ENCODE measurements around the gene SLC6A16. TPM values are rescaled to one million over a fixed set of nuclear protein-coding genes. Genes with fewer than 3 reads are reported as not detected.
A peak's percentile ranks its signal among the peaks of the same experiment; 100 is the strongest.

SLC6A16 gene
- total and polyA plus RNA-seq, 2 of the 8 experiments (the other 6 are each of a cell fraction or from before 2014, with no cell fraction given) = 1.1 to 1.5 TPM

DNA sequence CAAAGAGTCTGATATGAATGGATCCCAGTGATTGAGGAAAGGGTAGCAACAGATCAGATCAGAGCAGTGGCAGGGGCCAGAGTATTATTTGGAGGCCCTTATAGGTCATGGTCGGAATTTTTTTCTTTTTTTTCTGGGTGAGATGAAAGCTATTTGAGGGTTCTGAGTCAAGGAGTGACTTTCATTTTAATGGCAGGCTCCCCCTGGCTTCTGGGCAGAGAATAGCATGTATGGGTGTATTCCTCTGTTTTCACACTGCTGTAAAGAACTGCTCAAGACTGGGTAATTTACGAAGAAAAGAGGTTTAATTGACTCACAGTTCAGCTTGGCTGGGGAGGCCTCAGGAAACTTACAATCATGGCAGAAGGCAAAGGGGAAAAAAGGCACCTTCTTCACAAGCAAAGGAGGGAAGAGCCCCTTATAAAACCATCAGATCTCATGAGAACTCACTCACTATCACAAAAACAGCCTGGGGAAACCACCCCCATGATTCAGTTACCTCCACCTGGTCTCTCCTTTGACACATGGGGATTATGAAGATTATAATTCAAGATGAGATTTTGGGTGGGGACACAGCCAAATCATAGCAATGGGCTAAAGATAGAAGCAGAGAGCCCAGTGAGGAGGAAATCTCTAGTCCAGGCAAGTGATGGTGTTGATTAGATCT lies 3.0 kb upstream of the SLC6A16 start:
- FAIRE-seq = peak; percentile 65
- Histone ChIP-seq H3K56ac (replicated peaks; ENCODE audit: insufficient read length, low read depth, low read length) (no peak overlapping the region), H2AFZ (ENCODE audit: low read length) (no peak overlapping the region), H4K8ac (ENCODE audit: extremely low read depth, insufficient read depth, low read length) (no peak overlapping the region), H2AK5ac (ENCODE audit: low read depth, low read length) (no peak overlapping the region), H3K4me1 (replicated peaks in 1 of 4; ENCODE audit: control insufficient read depth in 3 of 4, insufficient read depth in 4 of 4, low read length in 3 of 4) (no peaks in the 10 kb centered on the region), H3K36me3 (ENCODE audit: control insufficient read depth in 2 of 4, insufficient read depth in 4 of 4, low read length in 3 of 4) (0 out of 8 replicates have a peak, but pooled peaks cover 0 to 5% (median 0%) of the 10 kb centered on the region in 4 experiments), H3K79me1 (ENCODE audit: low read depth, low read length) (no peaks in the 10 kb centered on the region), H3K14ac (ENCODE audit: insufficient read length) (no peak overlapping the region), H3K23ac (ENCODE audit: insufficient read length) (no peak overlapping the region), H3K9ac (replicated peaks in 1 of 4; ENCODE audit: extremely low read depth in 1 of 4, low read depth in 3 of 4, low read length in 3 of 4) (no peak overlapping the region), H3K18ac (ENCODE audit: extremely low read depth, low read length) (no peak overlapping the region), H3K4me2 (ENCODE audit: insufficient read depth in 1 of 2, low read depth in 2 of 2, low read length in 2 of 2) (no peak overlapping the region), H2BK12ac (ENCODE audit: low read depth, low read length) (no peak overlapping the region), H2BK15ac (ENCODE audit: low read length) (no peak overlapping the region), H3K79me2 (ENCODE audit: control insufficient read depth in 1 of 2, insufficient read depth in 2 of 2, low read length in 2 of 2) (no peaks in the 10 kb centered on the region), H2BK120ac (replicated peaks; ENCODE audit: low read depth, low read length) (no peak overlapping the region), H3K23me2 (ENCODE audit: low read depth, low read length) (no peaks in the 10 kb centered on the region), H2BK5ac (ENCODE audit: low read depth, low read length) (no peak overlapping the region), H3K9me3 (ENCODE audit: insufficient read depth in 2 of 2, low read depth in 1 of 2, low read length in 1 of 2) (peaks cover 0 to under 1% of the 10 kb centered on the region in 2 experiments; a peak in 2 of 4 replicates), H2BK20ac (ENCODE audit: low read length) (no peak overlapping the region), H3K27me3 (replicated peaks in 1 of 4; ENCODE audit: control insufficient read depth in 3 of 4, extremely low read depth in 1 of 4, insufficient read depth in 3 of 4, low read length in 3 of 4) (no peaks in the 10 kb centered on the region; a peak in 1 of 7 replicates), H4K20me1 (replicated peaks in 1 of 2; ENCODE audit: control insufficient read depth in 1 of 2, insufficient read depth in 2 of 2, low read length in 2 of 2) (no peaks in the 10 kb centered on the region), H3K27ac (ENCODE audit: low read depth, low read length) (no peak overlapping the region), H3K4me3 (ENCODE audit: extremely low read depth in 1 of 4, insufficient read depth in 2 of 4, low read depth in 3 of 4, low read length in 4 of 4) (no peak overlapping the region), H4K91ac (replicated peaks; ENCODE audit: insufficient read length, low read length) (no peak overlapping the region), H4K5ac (ENCODE audit: insufficient read length, low read depth, low read length) (no peak overlapping the region), H3K4ac (replicated peaks; ENCODE audit: insufficient read length, low read depth, low read length) (no peak overlapping the region)
- DNase-seq (ENCODE audit: low read depth in 1 of 2, low spot score in 2 of 2) = no peak
- 61% methylated on average over 2 of the region's 2 CpGs; no CpG with 5 or more reads in 1 of the 2 experiments for WGBS, 2 experiments (ENCODE audit: extremely low coverage in 1 of 2, insufficient coverage in 1 of 2, insufficient read length in 1 of 2, insufficient replicate concordance in 2 of 2, low coverage in 1 of 2, low lambda C conversion rate in 2 of 2, missing lambda C conversion rate in 1 of 2)
- ChIA-PET POLR2A (ENCODE audit: partially characterized antibody) (interaction anchor here (0.8 to 1.2 kb wide), 4 partner anchors 10 to 47 kb away, joined by 3 to 7 read pairs (median 3); no protein-coding TSS in a partner anchor), CTCF (ENCODE audit: partially characterized antibody) (interaction anchor here (0.8 to 2.3 kb wide), 27 partner anchors 9 to 330 kb away, joined by 3 to 15 read pairs (median 4); no protein-coding TSS in a partner anchor)
- TF ChIP-seq CTCF (IDR thresholded peaks at IDR 0.05; ENCODE audit: control extremely low read depth in 1 of 3, insufficient read depth in 1 of 3, low read depth in 1 of 3, low read length in 3 of 3) (peak in 2 of 3 experiments; percentile 63 to 69; a peak in 3 of 4 replicates), RAD21 (IDR thresholded peaks at IDR 0.05 in 1 of 2, conservative IDR thresholded peaks at IDR 0.05 in 1 of 2; ENCODE audit: low read depth in 2 of 2, low read length in 2 of 2) (peak; percentile 41 to 54), FOSL1 (IDR thresholded peaks at IDR 0.05; ENCODE audit: insufficient read depth, low read depth, low read length) (no peak)

All from H1 (cell line).